ENCODE data around the gene FBLN2. TPM values are rescaled to one million over a fixed set of nuclear protein-coding genes. Genes with fewer than 3 reads are reported as not detected.
A peak's percentile ranks its signal among the peaks of the same experiment; 100 is the strongest.

Gene FBLN2
- total and polyA plus RNA-seq, 2 of the 4 experiments (the other 2 are of a cell fraction): 11.8 to 60.8 TPM

DNA sequence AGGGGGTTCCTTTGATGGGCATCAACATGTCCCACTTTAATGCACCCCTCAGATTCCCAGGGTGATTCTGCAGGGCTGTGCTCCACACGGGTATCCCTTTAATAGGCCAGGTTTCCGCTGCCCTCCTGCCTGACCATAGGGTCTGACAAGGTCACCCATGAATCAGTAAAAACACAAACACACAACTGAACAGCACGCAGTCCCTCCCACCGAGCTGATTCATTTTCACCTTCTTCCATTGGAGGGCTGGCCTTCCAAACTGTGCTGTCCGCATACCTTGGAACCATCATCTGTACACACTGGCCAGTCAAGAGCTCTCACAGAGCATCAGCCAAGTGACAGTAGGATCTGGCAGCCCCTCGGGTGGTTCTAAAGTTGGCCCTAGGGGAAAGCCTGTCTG lies 93.7 kb downstream of the FBLN2 start:
- Histone ChIP-seq H3K9ac (ENCODE audit: low read depth, low read length) (no peak overlapping the region), H4K20me1 (ENCODE audit: insufficient read depth, low read length) (no peaks in the 10 kb centered on the region), H4K5ac (ENCODE audit: low read depth, low read length) (no peak overlapping the region), H3K9me1 (ENCODE audit: insufficient read depth, low read length) (peaks cover 4% of the 10 kb centered on the region; the same call in 1 of the 2 replicates), H2AK5ac (ENCODE audit: low read depth, low read length) (no peak overlapping the region), H2AK9ac (replicated peaks; ENCODE audit: low read depth, low read length, poor library complexity) (no peak overlapping the region), H3K27ac (ENCODE audit: insufficient read depth, low read length) (no peak overlapping the region), H2AFZ (replicated peaks; ENCODE audit: low read length, poor library complexity) (no peak overlapping the region), H3K4me2 (ENCODE audit: low read depth, low read length) (no peak overlapping the region), H2BK120ac (ENCODE audit: low read depth, low read length) (no peak overlapping the region), H2BK15ac (ENCODE audit: low read depth, low read length) (no peak overlapping the region), H3K79me1 (ENCODE audit: low read depth in 1 of 2, low read length in 2 of 2) (no peaks in the 10 kb centered on the region), H2BK20ac (ENCODE audit: low read depth, low read length) (no peak overlapping the region), H4K8ac (ENCODE audit: low read depth in 2 of 2, low read length in 2 of 2) (no peak overlapping the region), H3K9me3 (ENCODE audit: control insufficient read depth, insufficient read depth, low read length) (no peaks in the 10 kb centered on the region), H3K4me1 (ENCODE audit: control insufficient read depth, insufficient read depth, low read length) (no peaks in the 10 kb centered on the region), H3K18ac (ENCODE audit: low read depth, low read length) (no peak overlapping the region), H2BK5ac (ENCODE audit: low read depth, low read length, poor library complexity, severe bottlenecking) (no peak overlapping the region), H3K4me3 (ENCODE audit: insufficient read depth, low read depth, low read length) (no peak overlapping the region), H3K27me3 (ENCODE audit: control insufficient read depth, insufficient read depth, low read length) (no peaks in the 10 kb centered on the region; the same call in 1 of the 2 replicates), H3K36me3 (ENCODE audit: control insufficient read depth, insufficient read depth, low read length) (no peaks in the 10 kb centered on the region), H3K56ac (ENCODE audit: extremely low read depth, insufficient read depth, low read length) (no peak overlapping the region), H3K14ac (replicated peaks; ENCODE audit: low read depth, low read length) (no peak overlapping the region), H3K4ac (ENCODE audit: low read depth, low read length) (no peak overlapping the region), H3K23ac (ENCODE audit: low read depth, low read length) (no peak overlapping the region), H4K91ac (ENCODE audit: insufficient read depth, low read depth, low read length) (no peak overlapping the region)
- intact Hi-C loops (cut with micrococcal nuclease) (loop anchor here (10.0 kb wide), 1 partner anchor 68 kb away; no protein-coding TSS in a partner anchor), in situ Hi-C loops (cut with MboI; ENCODE audit: low sequenced_read_pairs) (loop anchor here (10.0 kb wide), 1 partner anchor 558 kb away; no protein-coding TSS in a partner anchor), dilution Hi-C loops (cut with HindIII; ENCODE audit: low sequenced_read_pairs, unreplicated experiment) (no loop called here)
- DNase-seq: peak; percentile 75
- ChIA-PET CTCF (interaction anchor here (1.4 kb wide), 1 partner anchor 129 kb away, joined by 4 read pairs; no protein-coding TSS in a partner anchor), POLR2A (ENCODE audit: unreplicated experiment) (no interaction called here)
- no TSS peak for BruUV-seq (replicated peaks)
- TF ChIP-seq FOS (IDR thresholded peaks at IDR 0.05; ENCODE audit: low read depth, low read length): peak; percentile 37; the same call in 1 of the 2 replicates
- TF ChIP-seq MAFK (IDR thresholded peaks at IDR 0.05; ENCODE audit: low read depth, low read length): no peak
- WGBS, 2 experiments (ENCODE audit: extremely low coverage in 2 of 2, insufficient read length in 1 of 2): 13% methylated on average over 4 of the region's 6 CpGs; no CpG with 5 or more reads in 1 of the 2 experiments
- ATAC-seq (ENCODE audit: low read depth): peak; percentile 77

Data from IMR-90 (cell line).